Measurements from ENCODE around the gene VAX1.

Gene VAX1

GRCh38 chr10:117163954-117164548 is 26.0 kb upstream of the VAX1 start:
- no peak for DNase-seq (ENCODE audit: low spot score)

GRCh38 chr10:117163061-117163953 is 25.2 kb upstream of the VAX1 start:
- no peak for DNase-seq (ENCODE audit: low spot score)

- no peak for DNase-seq (ENCODE audit: low spot score)
Observed at GRCh38 chr10:117162093-117163060, 24.3 kb upstream of the VAX1 start.

- no peak for DNase-seq (ENCODE audit: low spot score)
Observed at GRCh38 chr10:117161386-117162033, 23.4 kb upstream of the VAX1 start.

GRCh38 chr10:117160567-117160966 is 22.5 kb upstream of the VAX1 start:
- DNase-seq (ENCODE audit: low spot score), result no peak

GRCh38 chr10:117159390-117159789 is 21.3 kb upstream of the VAX1 start:
- no peak for DNase-seq (ENCODE audit: low spot score)

- no peak for DNase-seq (ENCODE audit: low spot score)
Observed at GRCh38 chr10:117158297-117158696, 20.2 kb upstream of the VAX1 start.

- DNase-seq (ENCODE audit: low spot score), result no peak
Observed at GRCh38 chr10:117152668-117153067, 14.6 kb upstream of the VAX1 start.

- no peak for DNase-seq (ENCODE audit: low spot score)
Observed at GRCh38 chr10:117148284-117148683, 10.2 kb upstream of the VAX1 start.

- no peak for DNase-seq (ENCODE audit: low spot score)
Observed at GRCh38 chr10:117145019-117145418, 6.9 kb upstream of the VAX1 start.

GRCh38 chr10:117143103-117143823 is 5.2 kb upstream of the VAX1 start:
- no peak for DNase-seq (ENCODE audit: low spot score)

GRCh38 chr10:117140525-117140902 is 2.4 kb upstream of the VAX1 start:
- DNase-seq (ENCODE audit: low spot score), result no peak

- no peak for DNase-seq (ENCODE audit: low spot score)
Observed at GRCh38 chr10:117139581-117140524, 1.8 kb upstream of the VAX1 start.

GRCh38 chr10:117138838-117139580 is 939 bp upstream of the VAX1 start:
- peak; percentile 66 for DNase-seq (ENCODE audit: low spot score)

- DNase-seq (ENCODE audit: low spot score), result peak; percentile 16
Observed at GRCh38 chr10:117137031-117137910, 799 bp downstream of the VAX1 start.

- no peak for DNase-seq (ENCODE audit: low spot score)
Observed at GRCh38 chr10:117136391-117136975, 1.6 kb downstream of the VAX1 start.

GRCh38 chr10:117135480-117136140 is 2.5 kb downstream of the VAX1 start:
- no peak for DNase-seq (ENCODE audit: low spot score)

GRCh38 chr10:117135026-117135372 is 3.1 kb downstream of the VAX1 start:
- DNase-seq (ENCODE audit: low spot score), result no peak

All from COLO829 (cell line).